ENCODE measurements around the gene EPHA6. TPM values are rescaled to one million over a fixed set of nuclear protein-coding genes. Genes with fewer than 3 reads are reported as not detected.

The EPHA6 gene
- total RNA-seq, 1 donor from 2014 or later, result not detected

DNA sequence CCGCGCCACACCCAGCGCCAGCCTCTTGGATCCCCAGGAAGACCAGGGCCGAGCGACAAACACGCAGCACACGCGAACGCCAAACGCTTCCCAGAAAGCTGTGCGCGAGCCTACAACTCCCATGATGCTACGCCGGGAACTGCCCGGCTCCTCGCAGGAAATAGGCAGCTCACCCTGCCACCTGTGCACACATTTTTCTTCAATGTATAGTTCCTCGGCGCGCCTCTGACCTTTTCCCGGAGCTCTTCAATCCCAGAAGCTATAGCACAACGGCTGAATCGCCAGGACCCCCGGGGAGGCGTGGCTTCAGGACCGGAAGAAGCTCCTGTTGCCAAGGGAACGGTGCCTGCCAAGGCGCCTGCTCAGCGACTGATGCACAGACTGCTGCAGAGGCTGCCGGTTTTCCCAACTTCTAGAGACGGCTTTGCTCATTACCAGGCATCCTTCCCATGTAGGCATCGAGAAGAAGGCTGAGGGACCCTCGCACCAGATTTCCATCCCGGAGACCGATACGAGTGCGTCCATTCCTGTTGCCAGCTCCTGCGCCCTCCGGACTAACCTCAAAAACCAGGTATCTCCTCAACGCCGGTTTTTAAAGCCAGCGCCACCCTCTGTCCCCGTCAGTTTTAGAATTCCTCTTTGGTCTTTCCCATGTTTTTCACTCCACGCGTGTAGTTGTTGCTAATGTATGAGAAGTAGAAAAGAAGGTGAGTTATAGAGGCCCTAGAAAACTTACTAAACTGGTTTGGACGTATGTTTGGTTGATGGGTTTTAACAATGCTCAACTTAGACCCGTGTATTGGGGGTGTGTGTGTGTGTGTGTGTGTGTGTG is 950.2 kb downstream of the EPHA6 start, which contains the start of gene ARL6:
Gene ARL6 (plus strand): TSS at position 352 of the 832 bp plus-strand sequence. CDS start 3,350 bp downstream, outside the sequence.
- intact Hi-C loops (cut with DNase I), result loop anchor here (2.0 to 10.0 kb wide), 2 partner anchors 58 to 760 kb away; partner anchors contain the start of genes CLDND1 and CRYBG3
- no peaks in the 10 kb centered on the region for H3K9me3 ChIP-seq
- H3K36me3 ChIP-seq, result peaks cover 0 to 3% of the 10 kb centered on the region in 2 donors
- H3K27me3 ChIP-seq, result no peaks in the 10 kb centered on the region
- TF ChIP-seq, protein P1, sequence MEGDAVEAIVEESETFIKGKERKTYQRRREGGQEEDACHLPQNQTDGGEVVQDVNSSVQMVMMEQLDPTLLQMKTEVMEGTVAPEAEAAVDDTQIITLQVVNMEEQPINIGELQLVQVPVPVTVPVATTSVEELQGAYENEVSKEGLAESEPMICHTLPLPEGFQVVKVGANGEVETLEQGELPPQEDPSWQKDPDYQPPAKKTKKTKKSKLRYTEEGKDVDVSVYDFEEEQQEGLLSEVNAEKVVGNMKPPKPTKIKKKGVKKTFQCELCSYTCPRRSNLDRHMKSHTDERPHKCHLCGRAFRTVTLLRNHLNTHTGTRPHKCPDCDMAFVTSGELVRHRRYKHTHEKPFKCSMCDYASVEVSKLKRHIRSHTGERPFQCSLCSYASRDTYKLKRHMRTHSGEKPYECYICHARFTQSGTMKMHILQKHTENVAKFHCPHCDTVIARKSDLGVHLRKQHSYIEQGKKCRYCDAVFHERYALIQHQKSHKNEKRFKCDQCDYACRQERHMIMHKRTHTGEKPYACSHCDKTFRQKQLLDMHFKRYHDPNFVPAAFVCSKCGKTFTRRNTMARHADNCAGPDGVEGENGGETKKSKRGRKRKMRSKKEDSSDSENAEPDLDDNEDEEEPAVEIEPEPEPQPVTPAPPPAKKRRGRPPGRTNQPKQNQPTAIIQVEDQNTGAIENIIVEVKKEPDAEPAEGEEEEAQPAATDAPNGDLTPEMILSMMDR (IDR thresholded peaks at IDR 0.05), result no peak
- peak; percentile 22 to 88 for DNase-seq (ENCODE audit: low spot score in 2 of 2)
- H3K4me1 ChIP-seq, result peaks cover 0 to 5% of the 10 kb centered on the region in 2 donors
- H3K4me3 ChIP-seq, result peak within 1 kb of the TSS; percentile 72 to 86
- H3K27ac ChIP-seq, result peak within 1 kb of the TSS; percentile 51 to 70

DNA sequence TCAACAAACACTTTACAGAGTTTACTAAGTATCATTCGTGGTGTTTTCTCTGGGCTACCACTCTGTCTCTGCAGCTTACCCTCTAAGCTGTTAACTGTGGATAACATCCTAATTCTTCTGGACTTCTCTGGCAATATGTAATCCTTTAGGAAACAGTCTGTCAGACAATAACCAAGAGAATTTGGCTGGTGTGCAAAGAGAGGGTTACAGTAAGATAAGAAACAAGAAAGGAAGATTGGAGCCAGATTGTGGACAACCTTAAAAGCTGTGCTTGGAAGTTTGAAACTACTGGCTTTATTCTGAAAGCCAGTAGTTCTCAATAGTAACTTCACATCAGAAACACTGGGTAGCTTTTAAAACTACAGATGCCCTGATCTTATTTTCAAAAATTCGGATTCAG is 950.9 kb downstream of the EPHA6 start:
- intact Hi-C loops (cut with DNase I), result loop anchor here (2.0 to 10.0 kb wide), 2 partner anchors 57 to 759 kb away; partner anchors contain the start of genes CLDND1 and CRYBG3
- H3K4me3 ChIP-seq, result peak overlapping the region; percentile 72 to 86
- H3K36me3 ChIP-seq, result peaks cover 0 to 8% of the 10 kb centered on the region in 2 donors
- H3K27me3 ChIP-seq, result no peaks in the 10 kb centered on the region
- H3K27ac ChIP-seq, result no peak overlapping the region
- peaks cover 0 to under 1% of the 10 kb centered on the region in 2 donors for H3K9me3 ChIP-seq
- TF ChIP-seq, protein P1 (IDR thresholded peaks at IDR 0.05), result no peak
- H3K4me1 ChIP-seq, result peaks cover 0 to 5% of the 10 kb centered on the region in 2 donors
- no peak for DNase-seq (ENCODE audit: low spot score in 2 of 2)

DNA sequence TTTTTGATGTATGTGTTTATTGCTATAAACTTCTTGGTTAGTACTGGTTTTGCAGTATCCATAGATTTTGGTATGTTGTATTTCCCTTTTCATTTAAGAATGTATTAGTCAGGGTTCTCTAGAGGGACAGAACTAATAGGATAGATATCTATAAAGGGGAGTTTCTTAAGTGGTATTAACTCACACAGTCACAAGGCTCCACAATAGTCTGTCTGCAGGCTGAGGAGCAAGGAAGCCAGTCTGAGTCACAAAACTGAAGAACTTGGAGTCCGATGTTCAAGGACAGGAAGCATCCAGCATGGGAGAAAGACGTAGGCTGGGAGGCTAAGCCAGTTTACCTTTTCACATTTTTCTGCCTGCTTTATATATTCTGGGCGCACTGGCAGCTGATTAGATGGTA is 958.5 kb downstream of the EPHA6 start:
- Histone ChIP-seq H3K27me3 (no peaks in the 10 kb centered on the region), H3K36me3 (peaks cover 0 to 8% of the 10 kb centered on the region in 2 donors), H3K4me1 (no peaks in the 10 kb centered on the region), H3K27ac (no peak overlapping the region), H3K4me3 (no peak overlapping the region), H3K9me3 (peaks cover 0 to 8% of the 10 kb centered on the region in 2 donors)
- no peak for DNase-seq (ENCODE audit: low spot score in 2 of 2)
- intact Hi-C loops (cut with DNase I), result no loop called here
- TF ChIP-seq, protein P1 (IDR thresholded peaks at IDR 0.05), result no peak

DNA sequence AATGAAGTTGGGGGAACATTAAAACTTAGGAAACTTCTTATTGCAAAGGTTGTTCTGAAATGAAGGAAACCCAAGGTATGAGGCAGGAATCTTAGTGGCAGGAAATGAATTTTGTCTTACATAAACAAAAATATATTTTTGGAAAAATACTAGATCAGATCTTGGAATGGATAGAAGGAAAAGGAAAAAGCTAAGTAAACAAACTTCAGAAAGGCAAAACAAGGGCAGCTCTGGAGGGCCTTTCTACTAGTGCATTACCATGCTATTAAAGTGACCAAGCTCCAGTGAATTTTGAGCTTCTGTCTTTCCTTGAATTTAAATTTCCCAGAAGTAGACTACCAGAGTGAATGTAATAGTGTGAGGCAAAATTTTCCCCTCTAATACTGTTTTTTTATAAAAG is 963.8 kb downstream of the EPHA6 start:
- no peaks in the 10 kb centered on the region for H3K9me3 ChIP-seq
- no peak overlapping the region for H3K4me3 ChIP-seq
- no peaks in the 10 kb centered on the region for H3K36me3 ChIP-seq
- H3K27me3 ChIP-seq, result no peaks in the 10 kb centered on the region
- TF ChIP-seq, protein P1 (IDR thresholded peaks at IDR 0.05), result no peak
- DNase-seq (ENCODE audit: low spot score in 2 of 2), result no peak
- no peaks in the 10 kb centered on the region for H3K4me1 ChIP-seq
- intact Hi-C loops (cut with DNase I), result no loop called here
- H3K27ac ChIP-seq, result no peak overlapping the region

DNA sequence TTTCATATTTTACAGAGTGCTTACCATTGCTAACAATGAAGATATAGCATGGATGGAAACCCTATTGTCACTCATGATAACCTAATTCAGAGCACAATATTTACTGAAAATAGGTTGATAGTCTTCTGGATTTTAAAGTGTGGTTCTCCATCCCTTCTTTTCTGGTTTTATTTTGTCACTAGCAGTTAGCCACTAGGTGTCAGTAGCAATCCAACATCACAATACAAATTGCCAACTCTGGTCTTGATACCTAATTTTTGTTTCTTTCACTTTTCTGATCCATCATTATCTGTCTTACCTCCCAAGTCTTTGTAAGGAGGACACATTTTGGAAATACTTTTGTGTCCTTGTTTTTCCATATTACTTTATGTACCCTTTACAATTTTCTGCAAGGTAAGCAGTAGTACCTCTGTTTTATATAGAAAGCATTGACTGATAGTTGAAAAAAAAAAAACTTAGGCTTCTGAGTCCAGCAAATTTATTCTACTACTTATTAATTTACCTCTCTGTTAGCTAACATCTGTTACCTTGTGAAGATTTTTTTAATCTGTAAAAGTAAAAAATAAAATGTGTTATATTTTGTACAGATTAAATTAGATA is 979.1 kb downstream of the EPHA6 start:
- H3K36me3 ChIP-seq, result peaks cover 0 to 3% of the 10 kb centered on the region in 2 donors
- H3K4me1 ChIP-seq, result no peaks in the 10 kb centered on the region
- H3K4me3 ChIP-seq, result no peak overlapping the region
- H3K27me3 ChIP-seq, result no peaks in the 10 kb centered on the region
- H3K9me3 ChIP-seq, result no peaks in the 10 kb centered on the region
- intact Hi-C loops (cut with DNase I), result loop anchor here (1.0 to 10.0 kb wide), 2 partner anchors 151 to 230 kb away; no protein-coding TSS in a partner anchor
- DNase-seq (ENCODE audit: low spot score in 2 of 2), result no peak
- no peak overlapping the region for H3K27ac ChIP-seq
- TF ChIP-seq, protein P1 (IDR thresholded peaks at IDR 0.05), result peak; percentile 59 to 75 (median 69)
